ENCODE data around the gene SRMS. TPM values are rescaled to one million over a fixed set of nuclear protein-coding genes. Genes with fewer than 3 reads are reported as not detected.

Gene SRMS
- total RNA-seq, 4 donors from 2014 or later = not detected

DNA sequence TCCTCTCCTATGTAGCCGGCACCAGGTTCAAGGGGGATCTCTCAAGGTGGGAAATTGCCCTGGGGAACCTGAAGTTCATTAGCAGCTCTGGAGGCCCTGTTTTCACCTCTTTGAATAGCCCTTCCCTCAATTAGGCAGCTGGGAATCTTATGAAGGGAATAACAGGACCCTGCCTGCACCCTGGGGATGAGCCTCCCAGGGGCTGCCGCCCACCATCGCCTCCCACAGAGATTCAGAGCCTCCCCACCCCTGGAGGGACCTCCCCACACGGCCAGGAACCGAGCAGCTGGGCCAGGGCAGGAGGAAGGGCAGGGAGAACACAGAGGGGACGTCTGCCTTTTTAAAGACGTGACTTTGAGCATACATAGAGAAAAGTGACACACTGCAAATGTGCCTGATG is 44.0 kb downstream of the SRMS start:
- TF ChIP-seq, protein P1, sequence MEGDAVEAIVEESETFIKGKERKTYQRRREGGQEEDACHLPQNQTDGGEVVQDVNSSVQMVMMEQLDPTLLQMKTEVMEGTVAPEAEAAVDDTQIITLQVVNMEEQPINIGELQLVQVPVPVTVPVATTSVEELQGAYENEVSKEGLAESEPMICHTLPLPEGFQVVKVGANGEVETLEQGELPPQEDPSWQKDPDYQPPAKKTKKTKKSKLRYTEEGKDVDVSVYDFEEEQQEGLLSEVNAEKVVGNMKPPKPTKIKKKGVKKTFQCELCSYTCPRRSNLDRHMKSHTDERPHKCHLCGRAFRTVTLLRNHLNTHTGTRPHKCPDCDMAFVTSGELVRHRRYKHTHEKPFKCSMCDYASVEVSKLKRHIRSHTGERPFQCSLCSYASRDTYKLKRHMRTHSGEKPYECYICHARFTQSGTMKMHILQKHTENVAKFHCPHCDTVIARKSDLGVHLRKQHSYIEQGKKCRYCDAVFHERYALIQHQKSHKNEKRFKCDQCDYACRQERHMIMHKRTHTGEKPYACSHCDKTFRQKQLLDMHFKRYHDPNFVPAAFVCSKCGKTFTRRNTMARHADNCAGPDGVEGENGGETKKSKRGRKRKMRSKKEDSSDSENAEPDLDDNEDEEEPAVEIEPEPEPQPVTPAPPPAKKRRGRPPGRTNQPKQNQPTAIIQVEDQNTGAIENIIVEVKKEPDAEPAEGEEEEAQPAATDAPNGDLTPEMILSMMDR (IDR thresholded peaks at IDR 0.05; ENCODE audit: low read depth) = no peak

DNA sequence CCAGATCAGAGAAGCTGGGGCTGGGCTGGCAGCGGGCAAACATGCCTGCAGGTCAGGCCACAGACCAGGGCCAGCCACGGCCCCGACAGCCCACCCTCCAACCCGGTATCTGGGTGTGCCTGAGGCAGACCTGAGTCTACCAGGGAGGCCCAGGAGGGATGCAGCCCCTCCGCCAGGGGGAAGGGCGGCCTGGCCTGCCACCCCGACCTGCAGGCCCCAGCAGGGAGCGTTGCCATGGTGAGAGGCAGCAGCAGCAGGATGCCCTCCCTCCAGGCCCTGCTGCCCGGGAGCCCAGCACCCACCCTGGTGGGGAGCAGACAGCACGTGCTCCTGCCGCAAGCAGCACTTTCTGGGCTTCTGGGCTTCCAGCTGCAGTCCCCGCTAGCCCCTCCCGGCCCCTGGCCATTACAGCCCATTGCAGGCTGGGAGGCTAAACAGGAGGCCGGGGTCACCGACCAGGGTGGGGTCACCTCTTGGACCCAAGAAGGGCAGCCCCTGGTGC is 44.8 kb downstream of the SRMS start:
- TF ChIP-seq, protein P1 (IDR thresholded peaks at IDR 0.05; ENCODE audit: low read depth) = no peak

DNA sequence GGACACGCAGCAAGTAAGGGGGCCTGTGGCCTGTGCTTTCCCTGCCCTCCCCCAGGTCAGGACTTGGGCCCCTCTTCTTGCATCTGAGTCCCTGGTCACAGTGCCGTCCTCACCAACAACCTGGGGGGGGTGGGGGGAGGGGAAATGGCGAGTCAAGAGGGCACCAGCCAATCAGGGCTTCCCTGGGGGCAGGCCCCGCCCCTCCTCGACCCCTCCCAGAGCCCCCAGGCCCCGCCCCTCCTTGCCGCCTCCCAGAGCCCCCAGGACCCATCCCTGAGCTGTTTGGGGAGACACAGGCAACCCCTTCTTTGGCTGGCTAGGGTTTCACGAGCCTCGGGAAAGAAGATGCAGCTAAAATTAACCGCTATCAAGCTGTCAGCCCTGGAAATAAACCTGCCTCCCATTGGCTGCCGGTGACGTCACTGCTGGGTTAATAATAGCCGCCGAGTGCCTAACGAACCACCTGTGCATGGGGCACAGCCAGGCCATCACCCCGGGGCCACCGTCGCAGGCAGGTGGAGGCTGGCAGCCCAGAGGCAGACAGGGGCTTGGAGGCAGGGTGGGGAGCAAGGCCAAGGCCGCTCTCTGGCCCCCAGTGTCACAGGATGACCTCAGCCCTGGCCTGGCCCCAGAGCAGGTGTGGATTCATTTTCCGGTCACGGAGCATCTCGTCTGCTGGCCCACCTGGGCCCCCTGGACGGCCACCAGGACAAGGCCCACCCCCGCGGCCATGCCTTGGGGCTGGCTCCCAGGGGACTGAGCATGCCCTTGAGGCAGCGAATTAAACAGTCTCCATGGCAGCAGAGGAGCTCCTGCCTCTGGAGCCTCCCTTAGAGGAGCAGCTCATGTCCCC is 45.5 kb downstream of the SRMS start:
- TF ChIP-seq, protein P1 (IDR thresholded peaks at IDR 0.05; ENCODE audit: low read depth) = no peak

DNA sequence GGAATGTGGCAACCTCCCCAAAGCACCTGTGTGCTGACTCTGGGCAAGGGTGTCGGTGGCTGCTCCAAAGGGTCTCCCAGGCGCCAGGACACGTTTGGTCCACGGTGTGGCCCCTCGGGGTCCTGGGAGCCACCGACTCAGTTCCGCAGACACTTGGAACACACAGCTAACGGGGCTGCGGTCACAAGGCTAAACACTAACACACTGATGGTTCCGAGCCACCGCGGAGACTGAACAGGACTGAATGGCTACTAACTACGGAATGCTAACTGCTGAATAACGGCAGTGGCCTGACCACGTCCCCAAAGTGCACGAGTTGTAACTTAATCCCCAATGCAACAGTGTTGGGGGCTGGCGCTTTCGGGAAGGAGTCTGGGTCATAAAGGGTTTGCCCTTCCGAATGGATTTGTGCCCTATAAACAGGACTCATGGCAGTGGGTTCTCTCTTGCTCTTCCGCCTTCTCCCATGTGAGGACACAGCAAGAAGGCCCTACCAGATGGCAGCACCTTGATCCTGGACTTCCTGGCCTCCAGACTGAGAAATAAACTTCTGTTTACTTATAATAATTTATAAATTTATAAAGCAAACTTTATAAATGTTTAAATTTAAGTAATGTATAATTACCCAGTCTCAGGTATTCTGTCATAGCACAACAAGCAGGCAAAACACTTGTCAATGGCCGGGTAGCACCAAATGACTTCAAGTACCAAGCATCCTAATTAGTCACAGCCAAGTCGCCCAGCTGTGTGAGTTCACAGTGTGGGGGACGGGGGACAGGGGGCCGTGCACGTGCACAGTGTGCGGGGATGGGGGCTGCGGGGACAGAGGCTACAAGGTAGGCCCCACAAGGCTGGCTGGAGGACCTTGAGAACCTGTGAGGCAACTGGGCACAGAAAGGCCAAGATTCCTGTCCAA is 46.4 kb downstream of the SRMS start:
- TF ChIP-seq, protein P1 (IDR thresholded peaks at IDR 0.05; ENCODE audit: low read depth) = no peak

DNA sequence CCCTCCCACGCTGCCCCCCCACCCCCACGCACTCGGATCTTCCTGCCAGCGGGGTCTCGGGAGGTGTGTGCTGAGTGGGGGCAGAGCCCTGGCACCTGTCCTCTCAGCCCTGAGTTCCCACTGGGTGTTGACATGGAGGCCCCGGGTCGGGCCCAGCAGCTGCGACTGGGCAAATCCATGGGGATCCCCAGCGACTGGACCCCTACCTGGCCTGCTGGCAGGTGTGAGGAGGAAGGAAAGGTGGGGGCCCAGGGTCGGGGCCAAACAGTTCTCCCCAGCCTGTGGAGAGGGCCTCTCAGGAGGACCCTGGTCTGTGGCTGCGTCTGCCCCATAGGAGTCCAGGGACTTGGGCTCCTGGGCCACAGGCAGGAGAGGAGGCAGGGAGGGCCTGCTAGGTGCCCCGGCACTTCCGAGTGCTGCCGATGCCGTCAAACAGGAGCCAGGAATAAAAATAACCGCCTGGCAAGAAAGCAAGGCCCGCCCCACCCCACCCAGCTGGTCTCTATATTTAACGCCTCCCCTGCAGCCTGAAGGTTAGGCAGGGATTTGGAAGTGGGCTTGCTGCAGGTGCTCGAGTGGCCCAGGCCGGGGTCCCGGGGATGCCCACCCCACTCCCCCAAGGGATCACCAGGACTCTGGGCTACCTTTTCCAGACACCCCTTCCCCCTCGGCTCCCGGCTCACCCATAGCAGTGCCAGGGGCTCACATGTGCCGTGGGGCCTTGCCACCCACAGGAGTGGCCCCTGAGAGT is 47.2 kb downstream of the SRMS start:
- TF ChIP-seq, protein P1 (IDR thresholded peaks at IDR 0.05; ENCODE audit: low read depth) = no peak

DNA sequence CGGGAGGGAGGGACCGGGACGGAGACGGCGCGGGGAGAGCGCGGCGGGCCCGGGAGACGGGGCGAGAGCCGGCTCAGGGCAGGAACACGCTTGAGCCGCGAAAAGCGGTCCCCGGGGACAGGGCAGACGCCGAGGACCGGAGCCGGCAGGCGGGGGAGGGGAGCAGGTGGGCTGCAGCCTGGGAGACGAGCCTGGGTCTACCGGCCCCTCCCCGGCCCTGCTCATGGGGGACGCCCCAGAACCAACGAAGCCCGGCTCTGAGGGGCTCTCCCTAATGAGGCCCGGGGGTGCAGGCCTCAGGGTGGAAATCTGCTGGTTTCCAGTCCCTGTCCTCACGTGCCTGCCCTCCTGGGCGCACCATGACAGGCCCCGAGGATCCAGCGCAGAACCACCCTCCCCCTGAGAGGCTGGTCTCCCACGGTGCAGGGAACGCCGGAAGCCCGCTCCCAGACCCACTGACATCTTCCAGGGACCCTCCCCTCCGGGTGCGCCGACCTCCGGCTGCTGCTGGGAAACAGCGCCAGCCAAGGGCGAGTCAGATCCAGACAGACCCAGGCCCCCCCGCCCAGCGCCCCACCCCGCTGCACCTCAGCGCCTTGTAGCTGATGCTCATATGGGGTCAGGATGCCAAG is 48.1 kb downstream of the SRMS start:
- TF ChIP-seq, protein P1 (IDR thresholded peaks at IDR 0.05; ENCODE audit: low read depth) = no peak
